SIG-M5 (cell line): ENCODE results near the gene RHBG.

Source experiments
- DNase-seq: peaks from one replicate; lab custom pipeline; 2025; lab: John Stamatoyannopoulos, UW

RHBG gene

DNA sequence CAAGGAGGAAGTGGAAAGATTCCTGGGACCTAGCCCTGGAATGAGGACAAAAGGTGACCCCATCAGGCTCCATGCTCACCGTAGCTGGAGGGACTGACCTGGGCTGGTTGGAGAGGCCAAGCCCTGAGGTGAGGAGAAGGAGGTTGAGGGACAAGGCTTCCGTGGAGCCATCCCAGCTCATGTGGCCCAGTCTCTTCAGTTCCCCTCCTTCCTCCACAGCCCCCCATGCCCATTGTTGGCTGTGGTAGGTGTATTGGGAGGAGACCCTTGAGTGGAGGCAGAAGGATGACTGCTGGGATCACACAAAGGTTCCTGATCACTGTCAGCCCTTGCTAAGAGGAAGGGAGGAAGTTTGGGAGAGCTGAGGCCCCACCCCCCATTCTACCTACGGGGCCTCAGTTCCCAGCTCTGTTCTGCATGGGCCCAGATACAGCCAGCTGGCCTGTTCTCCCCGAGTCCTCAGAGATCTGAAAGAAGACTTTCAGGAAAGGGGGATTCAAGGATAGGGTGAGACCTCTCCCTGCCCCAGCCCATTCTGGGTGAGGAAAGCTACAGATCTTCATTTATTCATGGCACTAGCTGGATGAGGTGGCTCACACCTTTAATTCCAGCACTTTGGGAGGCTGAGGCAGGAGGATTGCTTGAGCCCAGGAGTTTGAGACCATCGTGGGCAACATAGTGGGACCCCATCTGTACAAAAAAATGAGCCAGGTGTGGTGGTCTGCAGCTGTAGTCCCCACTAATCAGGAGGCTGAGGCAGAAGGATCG, 17.3 kb downstream of the RHBG start:
- no peak for DNase-seq

DNA sequence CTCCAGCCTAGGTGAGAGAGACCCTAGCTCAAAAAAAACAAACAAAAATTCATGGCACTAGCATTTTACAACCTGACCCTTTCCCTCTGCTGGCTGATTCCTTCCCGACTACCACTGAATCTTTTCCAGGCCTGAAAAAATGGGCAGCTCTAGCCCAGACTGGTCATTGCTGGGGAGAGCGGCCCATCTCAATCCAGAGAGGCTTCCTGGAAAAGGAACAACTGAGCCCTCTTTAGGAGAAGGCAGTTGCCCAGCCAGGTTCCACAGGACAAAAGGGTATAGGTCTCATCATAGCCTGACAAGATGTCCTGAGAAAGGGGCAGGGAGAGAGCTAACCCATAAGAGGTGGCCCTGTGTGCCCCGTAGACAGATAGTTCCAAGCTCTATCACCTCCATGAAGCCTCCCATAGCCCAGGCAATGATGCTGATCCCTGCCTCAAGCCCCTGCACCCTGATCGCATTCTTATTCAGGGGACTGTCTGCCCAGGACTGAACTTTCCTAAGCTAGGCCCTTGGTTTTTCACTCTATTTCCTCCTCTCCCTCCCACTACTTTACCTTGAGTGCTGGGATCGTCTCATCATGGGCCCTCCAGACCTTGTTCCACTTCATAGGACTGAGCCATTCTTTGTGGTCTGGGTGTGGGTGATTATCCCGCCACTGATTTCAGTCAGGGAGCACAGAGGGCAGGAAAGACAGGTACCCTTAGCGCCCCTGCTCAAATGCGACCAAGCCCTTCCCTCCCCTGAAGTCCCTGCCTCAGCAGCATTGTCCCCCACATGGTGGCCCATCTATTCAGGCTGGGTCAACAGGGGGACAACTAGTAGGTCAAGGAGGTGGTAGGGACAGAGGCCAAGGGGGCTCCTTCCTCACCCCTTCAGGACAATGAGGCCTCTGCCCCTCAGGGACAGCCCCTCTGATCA, 18.2 kb downstream of the RHBG start:
- no peak for DNase-seq

DNA sequence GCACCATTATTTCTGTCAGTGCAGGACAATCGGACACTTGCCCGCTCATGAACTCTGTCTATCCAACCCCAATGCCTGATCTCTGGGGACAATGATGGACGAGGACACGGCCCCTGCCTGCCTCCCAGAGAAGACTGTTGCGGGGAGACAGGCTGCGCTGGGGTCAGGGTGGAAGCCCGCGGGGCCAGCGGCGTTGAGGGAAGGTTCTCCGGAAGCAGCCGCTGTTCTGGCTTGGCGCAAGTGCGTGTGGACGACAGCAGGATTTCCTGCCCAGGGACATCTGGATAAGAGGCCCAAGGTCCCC, 18.8 kb downstream of the RHBG start:
- no peak for DNase-seq

DNA sequence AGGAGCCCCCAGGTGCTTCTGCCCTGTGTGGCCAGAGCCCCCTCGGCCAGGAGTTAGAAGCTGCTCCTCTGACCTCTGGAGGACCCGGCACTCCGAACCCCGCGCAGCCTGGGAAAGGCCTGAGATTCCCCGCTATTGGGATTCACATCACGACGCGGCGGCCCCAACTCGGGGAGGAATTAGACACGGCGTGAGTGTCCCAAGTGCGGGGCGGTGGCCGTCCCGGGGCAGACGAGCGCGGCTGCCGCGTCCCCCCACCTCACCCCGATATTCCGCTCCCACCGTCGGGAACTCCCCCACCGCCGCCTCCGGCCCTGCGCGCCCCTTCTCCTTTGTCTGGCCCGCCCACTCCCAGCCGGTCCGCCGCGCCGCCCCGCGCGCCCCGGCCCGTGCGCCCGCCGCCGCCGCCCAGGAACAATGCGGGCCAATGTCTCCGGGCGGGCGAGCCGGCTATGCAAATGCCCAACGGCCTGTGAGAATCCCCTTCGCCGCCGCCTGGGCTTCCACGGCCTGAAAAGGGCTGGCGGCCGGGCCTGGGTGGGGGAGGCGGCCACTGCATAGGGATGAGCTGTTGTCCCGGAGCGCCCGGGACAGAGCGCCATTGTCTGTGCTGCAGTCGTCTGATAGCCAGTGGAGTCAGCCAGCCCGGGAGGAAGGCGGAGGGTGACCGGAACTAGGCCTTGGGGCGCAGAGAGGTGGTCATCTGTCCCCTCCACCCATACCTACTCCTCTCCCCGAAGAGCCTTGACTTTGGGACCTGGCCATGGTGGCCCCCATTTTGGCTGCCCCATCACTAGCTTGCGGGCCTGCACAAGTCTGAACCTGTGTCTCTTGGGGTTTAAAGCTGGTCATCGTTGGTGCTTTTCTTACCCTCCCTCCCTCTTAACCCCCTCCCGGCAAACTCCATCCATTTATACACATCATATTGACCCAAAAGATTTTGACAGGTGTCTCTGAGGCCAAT, 19.4 kb downstream of the RHBG start:
- no peak for DNase-seq

DNA sequence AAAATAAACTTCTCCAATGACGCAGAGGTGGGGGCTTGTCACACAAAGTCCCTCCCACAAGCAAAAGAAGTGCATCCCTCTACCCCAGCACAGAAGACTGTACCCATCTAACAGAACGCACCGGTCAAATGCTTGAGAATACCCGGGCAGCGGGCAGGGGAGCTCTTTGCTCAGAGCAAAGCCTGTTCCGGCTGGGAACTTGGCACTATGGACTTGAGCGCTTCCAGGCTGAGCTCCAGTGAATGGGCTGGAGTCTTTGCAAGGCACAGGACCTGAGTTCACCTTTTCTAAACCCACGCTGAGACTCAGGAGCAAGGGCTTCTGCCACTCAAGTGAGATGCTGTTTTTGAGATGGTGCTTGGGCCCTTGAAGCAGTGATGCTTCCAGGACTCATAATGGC, 20.3 kb downstream of the RHBG start:
- no peak for DNase-seq

DNA sequence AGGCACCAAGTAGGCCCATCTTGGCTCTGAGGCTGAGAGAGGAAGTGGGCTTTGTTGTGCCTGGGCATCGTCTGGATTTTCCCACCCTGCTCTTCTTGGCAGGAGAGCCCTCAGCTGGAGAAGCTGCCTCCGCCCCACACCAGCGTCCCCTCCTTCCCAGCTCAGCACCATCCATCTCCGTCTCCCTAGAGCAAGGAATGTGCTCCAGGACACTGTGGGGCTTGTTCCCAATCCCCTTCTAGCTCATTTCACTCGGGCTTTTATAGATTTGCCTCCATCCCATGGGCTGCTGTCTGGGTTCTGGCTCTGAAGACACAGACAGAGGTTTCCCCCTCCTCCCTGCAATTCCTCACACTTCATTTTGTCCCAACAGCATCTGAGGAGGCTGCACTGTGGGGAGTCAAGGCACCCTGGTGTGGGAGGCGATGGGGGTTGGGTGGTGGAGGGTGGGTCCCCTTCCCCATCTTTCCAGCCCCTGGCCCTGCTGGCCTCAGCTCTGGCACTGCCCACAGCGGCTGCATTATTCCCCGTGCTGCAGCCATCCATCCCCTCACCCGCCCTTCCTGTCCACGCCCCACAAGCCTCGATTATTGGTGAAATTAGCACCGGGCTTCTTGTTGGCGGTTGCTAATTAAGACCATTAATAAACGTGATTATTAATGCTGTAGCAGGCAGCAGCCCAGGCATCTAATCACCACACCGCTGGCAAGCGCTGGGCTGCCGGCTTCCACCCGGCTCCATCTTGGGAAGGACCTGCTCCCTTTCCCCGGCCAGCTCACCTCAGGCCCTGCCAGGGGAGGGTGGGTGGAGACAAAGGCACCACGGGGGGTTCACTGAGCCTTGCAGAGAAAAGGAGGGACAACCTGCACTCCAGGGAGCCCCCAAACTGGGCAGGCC, 21.7 kb downstream of the RHBG start:
- DNase-seq, result no peak

DNA sequence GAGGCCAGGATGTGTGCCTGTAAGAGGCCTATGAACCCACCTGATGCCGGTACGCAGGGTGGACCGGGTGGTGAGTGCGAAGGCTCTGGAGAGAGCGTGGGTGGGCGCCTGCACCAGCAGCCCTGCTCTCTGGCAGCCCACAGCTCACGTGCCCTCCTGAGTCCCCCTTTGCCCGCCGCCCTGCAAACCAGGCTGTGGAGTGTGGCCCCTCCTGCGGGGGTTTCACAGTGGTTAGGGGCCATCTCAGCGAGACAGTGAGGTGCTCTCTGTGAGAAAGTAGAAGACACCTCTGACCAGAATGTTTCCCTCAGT, 22.3 kb downstream of the RHBG start:
- DNase-seq, result no peak

DNA sequence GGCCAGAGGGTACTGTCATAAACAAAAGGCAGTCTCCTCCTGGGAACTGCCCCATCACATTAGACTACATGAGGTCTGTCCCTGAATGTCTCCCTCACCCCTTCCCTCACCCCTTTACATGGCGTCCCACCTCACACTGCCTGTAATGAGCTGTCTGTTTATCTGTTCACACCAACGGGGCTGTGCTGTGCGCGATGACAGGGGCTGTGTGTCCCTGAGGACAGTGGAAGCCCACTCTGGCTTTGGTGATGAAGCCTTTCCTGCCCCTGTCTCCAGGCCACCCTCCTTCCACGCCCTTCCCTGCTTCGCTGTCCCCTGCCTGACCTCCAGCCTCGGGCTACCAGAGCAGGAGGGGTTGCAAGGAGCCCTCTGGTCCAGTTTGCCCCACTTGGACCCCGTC, 22.7 kb downstream of the RHBG start:
- no peak for DNase-seq

DNA sequence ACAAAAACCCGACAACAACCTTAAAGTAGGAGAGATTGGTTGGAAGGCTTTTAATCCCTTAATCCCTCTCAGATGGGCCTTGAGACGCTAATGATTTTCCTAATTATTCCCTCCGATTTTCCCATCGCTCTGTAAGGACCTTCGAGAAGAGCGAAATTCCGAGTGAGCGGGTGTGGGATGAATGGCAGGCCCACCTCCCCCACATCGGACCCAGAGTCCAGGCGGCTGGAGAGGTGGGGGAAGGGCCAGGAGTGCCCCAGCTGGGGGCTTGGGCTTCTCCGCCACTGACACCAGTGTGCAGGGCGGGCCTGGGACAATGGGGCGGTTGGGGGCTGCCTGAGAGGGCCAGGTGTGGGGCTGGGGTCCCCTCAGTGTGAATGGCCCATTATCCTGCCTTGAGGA, 23.4 kb downstream of the RHBG start:
- no peak for DNase-seq

DNA sequence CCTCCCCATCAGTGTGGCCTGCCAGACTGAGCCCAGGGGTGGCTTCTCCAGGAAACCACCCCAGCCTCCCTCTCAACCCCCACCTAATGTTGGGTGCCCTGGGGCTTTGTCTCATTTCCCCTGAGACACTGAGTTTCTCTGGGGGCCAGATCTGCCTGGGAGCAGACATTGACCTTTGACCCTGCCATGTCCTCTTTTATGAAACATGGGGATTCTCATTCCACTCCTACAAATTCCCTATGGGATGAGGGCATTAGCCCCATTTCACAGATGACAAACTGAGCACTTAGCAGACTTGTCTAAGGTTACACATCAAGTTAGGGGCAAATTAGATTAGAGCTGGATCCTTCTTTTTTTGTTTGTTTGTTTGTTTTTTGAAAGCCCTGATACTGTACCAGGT, 24.1 kb downstream of the RHBG start:
- DNase-seq, result no peak

DNA sequence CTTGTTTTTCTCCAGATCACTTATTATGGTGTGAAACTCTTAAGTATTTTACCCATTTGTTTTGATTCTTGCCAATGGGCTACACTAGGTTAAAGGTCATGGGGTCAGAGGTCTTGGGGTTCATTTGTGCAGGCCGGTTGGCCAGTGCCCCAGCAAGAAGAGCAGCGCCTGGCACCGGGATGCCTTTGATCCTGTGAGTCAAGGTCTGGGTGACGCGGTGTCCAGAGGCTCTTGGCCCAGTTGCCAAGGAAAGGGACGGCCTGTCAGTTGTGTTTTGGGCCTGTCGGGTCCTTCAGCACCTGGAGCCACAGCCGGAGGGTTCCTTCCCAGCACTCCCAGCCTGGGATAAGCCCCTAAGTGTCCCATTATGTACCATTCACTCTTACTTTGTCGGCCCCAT, 25.1 kb downstream of the RHBG start:
- no peak for DNase-seq

DNA sequence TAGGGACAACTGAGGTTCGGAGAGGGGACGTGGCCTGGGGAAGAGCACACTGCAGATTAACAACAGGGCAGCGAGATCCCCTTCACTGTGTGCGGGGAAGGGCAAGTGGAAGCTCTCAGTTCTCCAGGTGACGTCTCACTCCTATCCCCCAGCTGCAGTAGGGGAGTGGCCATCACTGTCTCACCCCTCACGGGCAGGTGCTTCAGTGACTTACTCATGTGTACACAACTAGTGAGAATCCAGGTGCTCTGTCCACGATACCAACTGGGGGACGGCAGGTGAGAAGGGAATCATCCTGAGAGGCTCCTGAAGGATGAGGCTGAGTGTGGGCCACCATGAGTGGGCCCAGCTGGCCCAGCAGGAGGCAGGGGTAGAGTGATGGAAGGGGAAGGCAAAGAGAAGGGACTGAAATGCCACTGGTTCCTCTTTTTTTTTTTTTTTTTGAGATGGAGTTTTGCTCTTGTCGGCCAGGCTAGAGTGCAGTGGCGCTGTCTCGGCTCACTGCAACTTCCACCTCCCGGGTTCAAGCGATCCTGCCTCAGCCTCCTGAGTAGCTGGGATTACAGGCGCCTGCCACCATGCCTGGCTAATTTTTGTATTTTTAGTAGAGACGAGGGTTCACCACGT, 25.9 kb downstream of the RHBG start:
- peak; percentile 32 for DNase-seq

DNA sequence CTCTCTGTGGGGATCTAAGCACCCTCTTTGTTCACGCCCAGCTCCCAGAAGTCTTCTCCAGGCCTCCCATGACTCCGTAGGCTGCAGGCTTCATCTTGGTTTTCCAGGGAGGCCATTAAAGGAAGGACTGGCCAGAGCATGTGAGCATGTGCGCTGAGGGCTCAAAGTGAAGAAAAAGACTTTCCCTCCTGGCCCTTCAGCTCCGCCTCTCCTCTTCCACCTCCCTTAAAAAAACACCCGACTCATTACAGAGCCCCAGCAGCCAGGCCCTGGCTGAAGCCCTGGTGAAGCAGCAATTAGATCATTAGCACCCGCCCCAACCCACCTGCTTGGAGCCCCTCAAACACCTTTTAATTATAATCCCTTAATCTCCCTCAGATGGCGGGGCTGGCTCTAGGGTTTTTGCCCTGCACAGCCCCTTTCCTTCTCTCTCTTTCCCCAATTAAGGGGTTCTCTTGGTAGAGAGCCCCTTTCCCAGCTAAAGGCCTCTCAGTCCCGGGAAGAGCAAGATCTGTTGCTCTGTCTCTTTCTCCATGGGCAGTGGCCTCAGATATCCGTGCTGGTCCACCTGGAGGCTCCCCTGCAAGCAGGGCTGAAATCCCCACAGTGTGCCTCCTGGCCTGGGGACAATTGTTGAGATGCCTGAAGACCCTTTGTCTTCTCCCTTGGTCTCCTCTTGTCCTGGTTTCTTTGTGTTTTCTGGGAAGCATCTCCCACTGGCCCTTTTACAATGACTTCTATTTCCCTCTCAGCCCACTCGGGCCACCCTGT, 30.5 kb downstream of the RHBG start:
- DNase-seq, result no peak

DNA sequence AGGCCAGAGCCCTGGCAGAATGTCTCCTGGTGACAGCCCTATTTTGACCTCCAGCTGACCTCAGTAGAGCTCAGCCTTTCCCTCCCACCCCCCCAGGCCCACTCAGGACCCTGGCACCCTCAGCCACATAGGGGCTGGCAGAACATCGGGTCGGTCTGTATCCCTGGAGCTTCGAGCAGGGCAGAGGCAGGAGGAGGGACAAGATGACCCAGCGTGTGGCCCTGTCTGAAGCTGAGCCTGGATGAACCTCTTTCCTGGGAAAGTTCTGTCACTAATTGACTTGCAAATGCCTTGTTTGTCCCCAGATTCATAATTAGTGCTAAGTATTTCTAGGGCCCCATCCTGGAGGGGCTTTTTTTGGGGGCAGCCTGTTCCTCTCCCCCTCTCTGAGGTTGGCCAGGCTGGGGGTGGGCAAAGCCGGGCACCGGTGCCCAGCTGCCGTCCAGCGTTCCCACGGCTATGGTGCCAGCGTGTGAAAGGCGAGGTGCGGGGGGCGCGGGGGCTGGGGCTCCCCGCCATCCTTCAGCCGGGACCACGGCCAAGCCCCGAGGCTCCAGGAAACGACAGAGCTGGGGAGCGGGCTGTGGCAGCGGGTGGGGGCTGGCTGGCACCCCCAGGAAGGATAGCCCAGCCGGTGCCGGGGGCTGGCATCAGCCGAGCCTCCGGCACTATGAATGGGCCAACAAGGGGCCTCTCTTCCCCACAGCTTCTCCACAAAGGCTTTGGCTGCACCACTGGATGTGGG, 31.4 kb downstream of the RHBG start:
- no peak for DNase-seq

DNA sequence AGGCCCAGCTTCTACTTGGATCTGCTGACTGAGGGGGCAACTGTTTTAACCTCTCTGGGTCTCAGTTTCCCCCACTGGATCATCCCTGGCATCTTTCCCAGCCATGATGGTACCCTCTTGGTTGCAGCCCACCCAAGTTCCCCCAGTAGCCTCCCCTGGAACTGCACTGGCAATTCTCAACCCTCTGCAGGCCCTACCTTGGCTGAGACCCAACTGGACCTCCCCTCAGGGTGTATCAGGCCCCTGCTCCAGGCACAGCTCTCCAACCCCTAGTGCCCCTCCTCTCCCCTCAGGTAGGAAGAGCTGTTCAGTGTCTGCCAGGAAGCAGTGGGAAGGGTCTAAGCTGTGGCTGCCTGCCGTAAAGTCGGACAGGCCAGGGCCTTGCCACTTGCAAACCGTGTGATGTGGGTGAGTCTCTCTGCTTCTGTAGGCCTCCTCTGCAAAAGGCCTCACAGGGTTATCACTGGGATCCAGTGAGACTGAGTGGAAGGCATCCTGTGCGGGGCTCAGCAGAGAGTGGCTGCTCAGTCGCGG, 32.1 kb downstream of the RHBG start:
- DNase-seq, result no peak

DNA sequence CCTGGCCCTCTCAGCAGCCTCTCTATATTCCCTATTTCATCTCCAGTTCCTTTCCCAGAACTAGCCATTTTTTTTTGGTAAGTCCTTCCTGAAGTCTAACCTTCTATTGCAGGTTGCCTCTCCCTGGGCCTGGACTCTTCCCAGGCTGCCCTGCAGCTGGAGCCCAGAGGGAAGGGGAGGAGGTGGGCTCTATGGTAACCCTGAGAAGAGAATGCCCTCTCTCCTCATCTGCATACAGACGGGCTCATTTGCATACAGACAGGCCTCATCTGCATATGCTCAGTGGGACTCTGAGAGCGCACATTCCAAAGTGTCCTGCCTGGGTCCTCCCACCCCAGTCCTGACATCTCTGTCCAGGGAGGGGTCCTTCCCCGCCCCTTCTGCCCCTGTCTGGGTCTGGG, 32.7 kb downstream of the RHBG start:
- DNase-seq, result no peak

DNA sequence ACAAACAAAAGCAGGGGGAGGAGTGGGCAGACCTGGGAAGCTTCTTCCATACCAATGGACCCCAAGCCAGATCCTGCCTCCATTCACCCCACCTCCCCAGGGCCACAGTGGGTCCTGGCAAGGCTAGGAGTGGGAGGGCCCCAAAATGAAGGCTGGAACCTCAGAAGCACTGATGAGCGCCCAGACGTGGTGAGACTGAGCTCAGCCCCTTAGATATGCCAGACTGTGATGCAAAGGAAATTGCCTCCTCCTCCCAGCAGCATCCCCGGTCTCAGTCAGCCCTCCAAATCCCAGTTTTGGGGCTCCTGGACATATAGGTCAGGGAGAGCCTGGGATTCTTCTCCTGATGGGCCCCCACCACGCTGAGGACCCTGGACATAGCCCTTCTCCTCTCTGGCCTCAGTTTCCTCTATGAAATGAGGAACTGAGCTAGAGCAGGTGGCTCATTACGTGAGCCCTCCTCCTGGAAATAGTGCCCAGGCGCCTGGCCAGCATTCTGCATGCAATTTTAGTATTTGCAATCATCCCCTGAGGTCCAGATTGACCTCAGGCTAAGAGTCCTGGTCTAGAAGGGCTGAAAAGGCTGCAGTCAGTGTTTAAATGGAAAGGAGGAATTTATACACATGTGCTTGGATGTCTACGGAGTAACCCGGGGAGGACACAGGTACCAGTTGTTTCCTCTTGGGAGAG, 33.5 kb downstream of the RHBG start:
- DNase-seq, result no peak

DNA sequence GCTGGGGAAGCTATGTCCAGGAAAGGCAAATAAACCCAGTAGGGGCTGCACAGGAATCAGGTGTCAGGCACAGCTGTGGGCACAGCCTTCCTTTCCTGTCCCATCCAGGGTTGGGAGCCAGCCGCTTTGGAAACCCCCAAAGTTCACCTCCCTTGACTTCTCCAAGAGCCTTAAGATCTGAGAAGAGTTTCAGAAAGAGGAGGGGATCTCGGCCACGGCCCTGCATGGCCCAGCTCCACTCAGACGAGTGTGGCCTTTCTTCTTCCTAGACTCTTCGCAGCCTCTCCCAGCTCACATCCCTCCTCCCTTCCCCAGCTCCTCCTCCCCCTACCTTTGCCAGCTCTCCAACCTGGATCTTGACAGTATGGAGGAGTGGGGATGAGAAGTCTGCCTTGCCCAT, 36.7 kb downstream of the RHBG start:
- DNase-seq, result no peak

DNA sequence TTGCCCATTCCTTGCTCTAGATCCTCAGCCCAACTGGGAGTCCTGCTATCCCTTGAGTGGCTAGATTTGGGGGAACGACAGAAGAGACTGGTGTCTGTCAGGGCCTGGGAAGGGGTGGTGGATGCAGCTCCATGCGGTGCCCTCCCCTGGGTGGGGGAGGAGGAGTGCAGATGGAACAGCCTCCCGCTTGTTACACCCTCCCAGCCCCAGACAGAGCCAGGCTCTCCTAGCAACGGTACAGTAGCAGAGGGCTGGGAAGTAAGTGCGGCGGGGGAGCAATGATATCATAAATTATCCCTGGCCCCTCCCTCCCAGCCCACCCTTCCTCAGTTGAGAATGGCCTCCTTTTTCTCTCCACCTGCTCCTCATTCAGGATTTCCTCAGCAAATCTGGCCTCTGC, 37.2 kb downstream of the RHBG start:
- DNase-seq, result no peak
